Smooth muscle cell (in vitro differentiated cells): Measurements from ENCODE around the gene ACTR8. TPM values are rescaled to one million over a fixed set of nuclear protein-coding genes. Genes with fewer than 3 reads are reported as not detected.
"Not testable (repeated sequence)": the region's sequence is repeated elsewhere in the genome, so short reads cannot be mapped to it uniquely, and the experiment has no call there.

Experiments
- DNase-seq: peaks from one replicate; lab custom pipeline; 2025; ENCODE audit not compliant: unreplicated experiment; lab: John Stamatoyannopoulos, UW
- H2AFZ ChIP-seq: fragments of 200-600 bp; sonication (generic); 2 replicates; pipeline ENCODE4 v1.6.0; 2016; ENCODE audit warnings: antibody characterized with exemption, low read depth, mild to moderate bottlenecking
- H3F3A ChIP-seq: fragments of 200-600 bp; sonication (generic); 2 replicates; pipeline ENCODE4 v1.6.0; 2017; ENCODE audit warnings: antibody characterized with exemption, low read depth
- H3K27ac ChIP-seq: fragments of 200-600 bp; sonication (generic); 2 replicates; pipeline ENCODE4 v1.5.1; 2016; ENCODE audit warnings: low read depth, mild to moderate bottlenecking
- H3K27me3 ChIP-seq: fragments of 200-600 bp; sonication (generic); 2 replicates; pipeline ENCODE4 v1.6.1; 2016; ENCODE audit warnings: low read depth, mild to moderate bottlenecking
- H3K36me3 ChIP-seq: fragments of 200-600 bp; sonication (generic); 2 replicates; pipeline ENCODE4 v1.5.1; 2016; ENCODE audit warnings: low read depth
- H3K4me1 ChIP-seq: fragments of 200-600 bp; sonication (generic); 2 replicates; pipeline ENCODE4 v1.5.1; 2016; ENCODE audit warnings: low read depth
- H3K4me2 ChIP-seq: fragments of 200-600 bp; sonication (generic); 2 replicates; pipeline ENCODE4 v1.6.0; 2016; ENCODE audit warnings: mild to moderate bottlenecking
- H3K4me3 ChIP-seq: fragments of 200-600 bp; sonication (generic); 2 replicates; pipeline ENCODE4 v1.5.1; 2016; ENCODE audit warnings: mild to moderate bottlenecking
- H3K79me2 ChIP-seq: fragments of 200-600 bp; sonication (generic); 2 replicates; pipeline ENCODE4 v1.6.0; 2016; ENCODE audit warnings: low read depth, mild to moderate bottlenecking
- H3K9ac ChIP-seq: fragments of 200-600 bp; sonication (generic); 2 replicates; pipeline ENCODE4 v1.6.0; 2016; ENCODE audit warnings: low read depth
- H3K9me3 ChIP-seq: fragments of 200-600 bp; sonication (generic); replicated peaks from 2 replicates; pipeline ENCODE4 v1.5.1; 2016; ENCODE audit warnings: low read depth
- H4K20me1 ChIP-seq: fragments of 200-600 bp; sonication (generic); 2 replicates; pipeline ENCODE4 v1.6.0; 2016; ENCODE audit warnings: low read depth
- WGBS: methylation state at CpG from one replicate; pipeline ENCODE4 v1.1.7; 2016; ENCODE audit warnings: low lambda C conversion rate; 5-methylcytosine and 5-hydroxymethylcytosine counted together
- polyA plus RNA-seq: library from polyadenylated mRNA; unstranded; fragments of >200 nt; fragmentation: Nextera tagmentation; extraction: Ambion mirVana; gene quantifications from 2 replicates; pipeline ENCODE4 v1.2.1, GENCODE V29; 2016
- total RNA-seq: library from RNA; depleted of rRNA; stranded (reverse); fragments of >200 nt; gene quantifications from 2 replicates; pipeline ENCODE4 v1.2.3, GENCODE V29; 2014
- TF ChIP-seq, protein P1 (sequence below): fragments of 200-600 bp; sonication (generic); IDR thresholded peaks from 2 replicates; pipeline ENCODE4 v1.5.1; 2017; ENCODE audit warnings: borderline replicate concordance, mild to moderate bottlenecking, antibody characterized with exemption; ENCODE audit not compliant: insufficient read depth, poor library complexity, severe bottlenecking

The ACTR8 gene, protein sequence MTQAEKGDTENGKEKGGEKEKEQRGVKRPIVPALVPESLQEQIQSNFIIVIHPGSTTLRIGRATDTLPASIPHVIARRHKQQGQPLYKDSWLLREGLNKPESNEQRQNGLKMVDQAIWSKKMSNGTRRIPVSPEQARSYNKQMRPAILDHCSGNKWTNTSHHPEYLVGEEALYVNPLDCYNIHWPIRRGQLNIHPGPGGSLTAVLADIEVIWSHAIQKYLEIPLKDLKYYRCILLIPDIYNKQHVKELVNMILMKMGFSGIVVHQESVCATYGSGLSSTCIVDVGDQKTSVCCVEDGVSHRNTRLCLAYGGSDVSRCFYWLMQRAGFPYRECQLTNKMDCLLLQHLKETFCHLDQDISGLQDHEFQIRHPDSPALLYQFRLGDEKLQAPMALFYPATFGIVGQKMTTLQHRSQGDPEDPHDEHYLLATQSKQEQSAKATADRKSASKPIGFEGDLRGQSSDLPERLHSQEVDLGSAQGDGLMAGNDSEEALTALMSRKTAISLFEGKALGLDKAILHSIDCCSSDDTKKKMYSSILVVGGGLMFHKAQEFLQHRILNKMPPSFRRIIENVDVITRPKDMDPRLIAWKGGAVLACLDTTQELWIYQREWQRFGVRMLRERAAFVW
- total RNA-seq (17.4 and 20.3 TPM in 2 replicates), polyA plus RNA-seq (19.0 and 23.1 TPM in 2 replicates)

GRCh38 chr3:53881691-53882593 is at the start of gene ACTR8:
Gene ACTR8, minus strand, starts transcription at chr3:53882152. Its CDS starts 51 bp downstream, at chr3:53882101.
- H3K4me2 ChIP-seq = peak within 1 kb of the TSS; percentile 91
- H3K9ac ChIP-seq = peak within 1 kb of the TSS; percentile 82
- H4K20me1 ChIP-seq = peaks cover 17% of the 10 kb centered on the region
- DNase-seq = peak; percentile 89
- TF ChIP-seq, protein P1, sequence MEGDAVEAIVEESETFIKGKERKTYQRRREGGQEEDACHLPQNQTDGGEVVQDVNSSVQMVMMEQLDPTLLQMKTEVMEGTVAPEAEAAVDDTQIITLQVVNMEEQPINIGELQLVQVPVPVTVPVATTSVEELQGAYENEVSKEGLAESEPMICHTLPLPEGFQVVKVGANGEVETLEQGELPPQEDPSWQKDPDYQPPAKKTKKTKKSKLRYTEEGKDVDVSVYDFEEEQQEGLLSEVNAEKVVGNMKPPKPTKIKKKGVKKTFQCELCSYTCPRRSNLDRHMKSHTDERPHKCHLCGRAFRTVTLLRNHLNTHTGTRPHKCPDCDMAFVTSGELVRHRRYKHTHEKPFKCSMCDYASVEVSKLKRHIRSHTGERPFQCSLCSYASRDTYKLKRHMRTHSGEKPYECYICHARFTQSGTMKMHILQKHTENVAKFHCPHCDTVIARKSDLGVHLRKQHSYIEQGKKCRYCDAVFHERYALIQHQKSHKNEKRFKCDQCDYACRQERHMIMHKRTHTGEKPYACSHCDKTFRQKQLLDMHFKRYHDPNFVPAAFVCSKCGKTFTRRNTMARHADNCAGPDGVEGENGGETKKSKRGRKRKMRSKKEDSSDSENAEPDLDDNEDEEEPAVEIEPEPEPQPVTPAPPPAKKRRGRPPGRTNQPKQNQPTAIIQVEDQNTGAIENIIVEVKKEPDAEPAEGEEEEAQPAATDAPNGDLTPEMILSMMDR = no peak
- H3K4me3 ChIP-seq = peak within 1 kb of the TSS; percentile 79
- no peaks in the 10 kb centered on the region for H3K27me3 ChIP-seq
- peaks cover 10% of the 10 kb centered on the region for H3F3A ChIP-seq
- peaks cover 9% of the 10 kb centered on the region for H3K4me1 ChIP-seq
- H3K36me3 ChIP-seq = peaks cover 27% of the 10 kb centered on the region
- 2% methylated on average over 63 of the region's 65 CpGs for WGBS
- peaks cover 20% of the 10 kb centered on the region for H3K79me2 ChIP-seq
- peak within 1 kb of the TSS; percentile 6 for H2AFZ ChIP-seq
- H3K27ac ChIP-seq = peak within 1 kb of the TSS; percentile 60
- H3K9me3 ChIP-seq = no peaks in the 10 kb centered on the region

- DNase-seq, H3K36me3 ChIP-seq, H3K79me2 ChIP-seq, H3K9ac ChIP-seq, H3K4me3 ChIP-seq, H3K4me2 ChIP-seq, H3K27ac ChIP-seq, H4K20me1 ChIP-seq, H2AFZ ChIP-seq, H3K4me1 ChIP-seq, H3K9me3 ChIP-seq, H3F3A ChIP-seq: not testable (repeated sequence)
- peaks cover 34% of the 10 kb centered on the region for H3K27me3 ChIP-seq
- 74% methylated on average over 27 of the region's 30 CpGs for WGBS
Measured at GRCh38 chr3:53927208-53927872, 45.4 kb upstream of the ACTR8 start.

DNA sequence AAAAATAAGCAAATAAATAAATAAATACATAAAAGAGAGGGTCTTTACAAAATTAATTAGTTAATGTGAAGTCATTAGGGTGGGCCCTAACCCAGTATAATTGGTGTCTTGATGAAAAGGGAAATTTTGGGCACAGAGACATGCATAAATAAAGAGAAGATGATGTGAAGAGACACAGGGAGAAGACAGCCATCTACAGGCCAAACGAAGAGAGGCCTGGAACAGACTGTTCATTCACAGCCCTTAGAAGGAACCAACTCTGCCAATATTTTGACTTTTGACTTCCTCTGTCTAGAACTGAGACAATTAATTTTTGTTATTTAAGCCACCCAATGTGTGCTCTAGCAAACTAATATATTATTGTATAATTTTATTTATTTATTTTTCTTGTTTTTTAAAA is 39.3 kb upstream of the ACTR8 start:
- Histone ChIP-seq H3K79me2 (no peaks in the 10 kb centered on the region), H3K27ac (no peak overlapping the region), H3K27me3 (peaks cover 23% of the 10 kb centered on the region), H2AFZ (no peak overlapping the region), H3K9me3 (peaks cover 4% of the 10 kb centered on the region), H3K36me3 (no peaks in the 10 kb centered on the region), H3F3A (no peaks in the 10 kb centered on the region), H3K4me1 (no peaks in the 10 kb centered on the region), H3K4me2 (no peak overlapping the region), H3K4me3 (no peak overlapping the region), H4K20me1 (no peaks in the 10 kb centered on the region), H3K9ac (no peak overlapping the region)
- no peak for DNase-seq
- TF ChIP-seq, protein P1 = peak; percentile 25
- 83% methylated on average over 1 of the region's 1 CpG for WGBS
